WTC11 (cell line): ENCODE results near the gene SWI5.

Experiments
- NFYB ChIP-seq: sonication (generic); formaldehyde crosslinking; conservative IDR thresholded peaks from 2 replicates; pipeline ENCODE4 v1.8.0; 2022; ENCODE audit warnings: low read depth, missing genetic modification reagents
- TF ChIP-seq, protein P1 (sequence below): sonication (generic); formaldehyde crosslinking; IDR thresholded peaks from 2 replicates; pipeline ENCODE4 v1.8.1; 2023; ENCODE audit warnings: mild to moderate bottlenecking, moderate library complexity, missing genetic modification reagents

DNA sequence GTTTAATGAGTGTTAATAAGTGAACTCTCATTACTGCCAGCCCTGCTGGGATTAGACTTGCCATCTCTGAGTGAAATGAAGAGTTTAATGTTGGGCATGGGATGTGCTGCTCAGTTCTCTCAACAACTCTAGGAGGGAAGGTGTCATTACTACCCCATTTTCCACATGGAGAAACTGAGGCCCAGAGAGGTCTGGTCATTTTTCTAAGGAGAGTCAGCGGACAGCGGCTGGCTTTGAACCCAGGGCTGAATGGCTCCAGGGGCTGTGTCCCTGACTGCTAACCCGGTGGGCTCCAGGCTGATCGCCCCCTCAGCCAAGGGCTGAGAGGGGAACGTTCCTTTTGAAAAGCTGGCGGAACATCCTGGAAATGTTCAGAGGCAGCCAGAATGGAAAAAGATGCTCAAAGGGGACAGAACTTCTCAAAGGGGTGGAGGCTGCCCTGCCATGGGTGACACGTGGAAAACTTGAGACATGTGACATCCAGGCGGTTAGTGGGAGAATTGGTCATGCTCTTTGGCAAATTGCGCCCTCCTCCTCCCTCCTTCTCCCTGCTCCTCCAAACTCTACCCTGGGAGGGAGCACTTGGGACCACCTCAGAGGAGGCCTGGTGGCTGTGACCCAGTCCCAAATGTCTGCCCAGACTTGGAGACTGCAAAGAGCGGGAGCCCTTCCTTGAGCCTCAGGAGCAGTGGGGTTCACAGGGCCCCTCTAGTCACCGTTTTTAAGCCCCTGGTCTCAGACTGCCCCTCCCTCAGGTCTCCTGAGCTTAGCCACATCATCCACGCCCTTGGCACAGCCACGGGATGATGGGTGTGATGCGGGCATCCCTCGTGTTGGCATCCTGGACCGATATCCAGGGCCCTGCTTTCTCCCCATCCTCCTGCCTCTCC is 44.2 kb upstream of the SWI5 start:
- no peak for TF ChIP-seq NFYB (CRISPR knock-in tag)
- TF ChIP-seq, protein P1, sequence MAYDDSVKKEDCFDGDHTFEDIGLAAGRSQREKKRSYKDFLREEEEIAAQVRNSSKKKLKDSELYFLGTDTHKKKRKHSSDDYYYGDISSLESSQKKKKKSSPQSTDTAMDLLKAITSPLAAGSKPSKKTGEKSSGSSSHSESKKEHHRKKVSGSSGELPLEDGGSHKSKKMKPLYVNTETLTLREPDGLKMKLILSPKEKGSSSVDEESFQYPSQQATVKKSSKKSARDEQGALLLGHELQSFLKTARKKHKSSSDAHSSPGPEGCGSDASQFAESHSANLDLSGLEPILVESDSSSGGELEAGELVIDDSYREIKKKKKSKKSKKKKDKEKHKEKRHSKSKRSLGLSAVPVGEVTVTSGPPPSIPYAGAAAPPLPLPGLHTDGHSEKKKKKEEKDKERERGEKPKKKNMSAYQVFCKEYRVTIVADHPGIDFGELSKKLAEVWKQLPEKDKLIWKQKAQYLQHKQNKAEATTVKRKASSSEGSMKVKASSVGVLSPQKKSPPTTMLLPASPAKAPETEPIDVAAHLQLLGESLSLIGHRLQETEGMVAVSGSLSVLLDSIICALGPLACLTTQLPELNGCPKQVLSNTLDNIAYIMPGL (CRISPR knock-in tag), result no peak
